AG10803 (cell line): ENCODE data around the gene POMT2.

Source experiments
- DNase-seq: peaks from one replicate; pipeline ENCODE4 v3.0.0; 2010; ENCODE audit warnings: low read depth
- H3K4me3 ChIP-seq: 2 replicates; pipeline ENCODE4 v1.5.1; 2011; ENCODE audit warnings: mild to moderate bottlenecking, low read length, control low read depth
- CTCF ChIP-seq: conservative IDR thresholded peaks from 2 replicates; pipeline ENCODE4 v1.5.1; 2011; ENCODE audit warnings: mild to moderate bottlenecking, low read length, control low read depth, inconsistent platforms

Gene POMT2

DNA sequence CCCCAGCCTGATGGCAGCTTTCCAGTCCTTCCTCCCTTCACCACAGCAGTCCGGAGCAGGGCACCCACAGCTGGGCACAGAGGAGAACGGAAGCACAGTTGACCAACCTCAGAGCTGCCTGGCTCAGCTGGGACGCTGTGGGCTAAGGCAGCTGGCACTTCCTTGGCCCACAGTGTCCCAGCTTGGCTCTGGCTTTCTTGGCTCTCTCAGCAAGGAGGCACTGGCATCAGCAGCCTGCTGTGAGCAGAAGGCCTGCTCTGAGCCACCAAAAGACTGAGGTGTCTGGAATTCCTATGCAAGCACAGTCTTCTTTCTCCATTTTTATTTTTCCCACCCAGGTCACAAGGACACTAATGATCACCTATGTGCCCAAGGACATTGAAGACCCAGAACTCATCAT is 82.3 kb downstream of the POMT2 start:
- no peak for DNase-seq
- no peak for TF ChIP-seq CTCF
- H3K4me3 ChIP-seq = no peak overlapping the region

GRCh38 chr14:77236814-77237213 is 83.9 kb downstream of the POMT2 start:
- H3K4me3 ChIP-seq = no peak overlapping the region
- no peak for TF ChIP-seq CTCF
- DNase-seq = no peak

DNA sequence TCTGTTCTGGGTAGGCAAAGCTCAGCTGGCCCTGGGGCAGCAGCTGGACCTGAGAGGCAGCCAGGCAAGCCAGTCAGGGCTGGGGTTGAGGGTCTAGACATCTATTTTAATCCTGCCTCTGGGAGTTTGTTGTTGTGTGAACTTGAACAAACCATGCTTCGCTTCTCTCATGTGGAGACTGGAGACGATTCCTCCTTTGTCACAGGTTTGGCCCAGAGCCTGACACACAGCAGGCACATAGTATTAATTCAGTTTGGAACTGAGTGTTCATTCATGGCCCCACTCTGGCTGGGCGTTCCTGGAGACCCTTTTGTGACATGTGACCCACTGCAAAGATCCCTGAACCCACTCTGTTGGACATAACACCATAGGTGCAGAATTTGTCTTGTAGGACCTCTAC is 89.0 kb downstream of the POMT2 start:
- H3K4me3 ChIP-seq = no peak overlapping the region
- DNase-seq = no peak
- no peak for TF ChIP-seq CTCF

- TF ChIP-seq CTCF = no peak
- DNase-seq = no peak
These were observed 89.8 kb downstream of the POMT2 start for GRCh38 chr14:77230914-77231313.

DNA sequence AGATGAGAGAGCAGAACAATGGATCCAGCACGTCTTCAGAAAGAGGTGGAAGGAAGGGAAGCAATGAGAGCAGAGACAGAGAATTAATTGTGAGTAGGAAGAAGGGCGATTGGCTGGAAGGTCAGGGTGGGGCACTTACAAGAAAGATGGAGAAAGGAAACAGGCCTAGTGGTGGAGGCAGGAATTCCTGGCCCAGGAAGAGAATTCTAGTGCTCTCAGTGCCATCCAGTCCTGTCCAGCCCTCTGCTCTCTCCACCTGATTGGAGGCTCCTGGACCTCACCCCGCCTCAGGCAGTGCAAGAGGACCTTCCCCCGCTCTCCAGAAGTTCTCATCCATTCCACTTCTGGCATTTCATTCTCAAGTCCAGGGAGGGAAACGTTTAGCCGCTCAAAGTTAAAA is 92.6 kb downstream of the POMT2 start:
- TF ChIP-seq CTCF = no peak
- no peak overlapping the region for H3K4me3 ChIP-seq
- DNase-seq = no peak

More at GRCh38 chr14:77230914-77231313, 89.8 kb downstream of the POMT2 start:
- H3K4me3 ChIP-seq = no peak overlapping the region

- no peak for TF ChIP-seq CTCF
These were observed 94.7 kb downstream of the POMT2 start for GRCh38 chr14:77225892-77226557.

DNA sequence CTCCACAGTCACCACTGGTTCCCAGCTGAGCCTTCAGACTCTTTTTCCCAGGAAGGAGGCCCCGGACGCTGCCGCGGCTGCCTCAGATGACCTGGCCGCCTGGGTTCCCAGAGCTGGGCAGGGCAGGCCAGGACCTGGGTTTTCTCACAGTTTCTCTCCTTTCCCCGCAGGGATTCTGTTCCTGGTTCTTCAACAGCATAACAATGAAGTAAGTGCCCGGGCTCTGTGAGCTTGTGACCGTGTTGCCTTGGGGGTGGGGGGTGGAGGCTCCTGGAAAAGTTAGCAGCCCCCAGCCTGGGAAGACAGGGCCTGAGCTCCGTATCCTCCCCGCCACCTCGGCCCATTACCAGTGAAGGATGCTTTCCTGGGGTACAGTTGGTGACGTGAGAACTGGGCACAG is 95.4 kb downstream of the POMT2 start:
- no peak for TF ChIP-seq CTCF
- DNase-seq = no peak
- H3K4me3 ChIP-seq = no peak overlapping the region

More at GRCh38 chr14:77225892-77226557, 94.7 kb downstream of the POMT2 start:
- no peak for DNase-seq
- H3K4me3 ChIP-seq = no peak overlapping the region
